GM18907 (cell line): Measurements from ENCODE around the gene H3-3A.

Experiments
- ATAC-seq: cut with Tn5 transposase; IDR thresholded peaks from one replicate; pipeline ENCODE4 v1.9.1; 2021; ENCODE audit warnings: mild to moderate bottlenecking, moderate library complexity; ENCODE audit not compliant: unreplicated experiment

The H3-3A gene

GRCh38 chr1:226110249-226111097, 48.0 kb downstream of the H3-3A start:
- ATAC-seq: peak; percentile 82

- ATAC-seq: no peak
Measured at GRCh38 chr1:226111098-226111882, 48.8 kb downstream of the H3-3A start.

- ATAC-seq: no peak
Measured at GRCh38 chr1:226111883-226112261, 49.4 kb downstream of the H3-3A start.

GRCh38 chr1:226112626-226113025, 50.1 kb downstream of the H3-3A start:
- ATAC-seq: no peak

GRCh38 chr1:226116673-226117072, 54.2 kb downstream of the H3-3A start:
- no peak for ATAC-seq

GRCh38 chr1:226117330-226117729, 54.8 kb downstream of the H3-3A start:
- no peak for ATAC-seq

- no peak for ATAC-seq
Measured at GRCh38 chr1:226118357-226118756, 55.8 kb downstream of the H3-3A start.

- ATAC-seq: no peak
Measured at GRCh38 chr1:226119169-226119568, 56.7 kb downstream of the H3-3A start.

- no peak for ATAC-seq
Measured at GRCh38 chr1:226120398-226120797, 57.9 kb downstream of the H3-3A start.

GRCh38 chr1:226121049-226121586, 58.6 kb downstream of the H3-3A start:
- ATAC-seq: no peak
